Neural cell (in vitro differentiated cells): Measurements from ENCODE around the gene MMRN1. TPM values are rescaled to one million over a fixed set of nuclear protein-coding genes. Genes with fewer than 3 reads are reported as not detected.

Source experiments
- H2AFZ ChIP-seq: fragments of 200-600, 300-800 bp; sonication (generic), shearing (Covaris generic); 2 replicates; pipeline ENCODE4 v1.6.0; 2014; ENCODE audit warnings: low read depth, mild to moderate bottlenecking, antibody characterized with exemption, low read length, moderate library complexity
- H3F3A ChIP-seq: fragments of 200-600 bp; shearing (Covaris generic); 2 replicates; pipeline ENCODE4 v1.6.1; 2016; ENCODE audit warnings: mild to moderate bottlenecking, moderate library complexity, mixed read lengths, antibody characterized with exemption, low read length; ENCODE audit not compliant: insufficient read depth, poor library complexity, severe bottlenecking
- H3K27ac ChIP-seq: fragments of 200-600, 300-800 bp; sonication (generic), shearing (Covaris generic); 2 replicates; pipeline ENCODE4 v1.5.1; 2014; ENCODE audit warnings: mild to moderate bottlenecking, low read length, moderate library complexity
- H3K27me3 ChIP-seq: fragments of 300-800, 200-600 bp; sonication (generic), shearing (Covaris generic); 2 replicates; pipeline ENCODE4 v1.6.0; 2014; ENCODE audit warnings: mild to moderate bottlenecking, low read depth, low read length, moderate library complexity; ENCODE audit not compliant: insufficient read depth
- H3K36me3 ChIP-seq: fragments of 300-800, 200-600 bp; sonication (generic), shearing (Covaris generic); 2 replicates; pipeline ENCODE4 v1.5.1; 2014; ENCODE audit warnings: mild to moderate bottlenecking, antibody characterized with exemption, low read length, moderate library complexity; ENCODE audit not compliant: insufficient read depth
- H3K4me2 ChIP-seq: fragments of 300-800, 200-600 bp; sonication (generic), shearing (Covaris generic); 2 replicates; pipeline ENCODE4 v1.6.0; 2014; ENCODE audit warnings: mild to moderate bottlenecking, low read length
- H3K4me3 ChIP-seq: fragments of 300-800, 200-600 bp; sonication (generic), shearing (Covaris generic); 2 replicates; pipeline ENCODE4 v1.5.1; 2014; ENCODE audit warnings: mild to moderate bottlenecking, low read length, moderate library complexity
- H3K79me2 ChIP-seq: fragments of 200-600 bp; shearing (Covaris generic); replicated peaks from 2 replicates; pipeline ENCODE4 v1.6.0; 2014; ENCODE audit warnings: mild to moderate bottlenecking, low read length, moderate library complexity; ENCODE audit not compliant: insufficient read depth
- H3K9ac ChIP-seq: fragments of 300-800, 200-600 bp; sonication (generic), shearing (Covaris generic); 2 replicates; pipeline ENCODE4 v1.6.1; 2016; ENCODE audit warnings: mild to moderate bottlenecking, low read length, mixed read lengths
- H3K9me2 ChIP-seq: fragments of 200-600 bp; shearing (Covaris generic); 2 replicates; pipeline ENCODE4 v1.6.1; 2016; ENCODE audit warnings: mild to moderate bottlenecking, low read length, mixed read lengths; ENCODE audit not compliant: insufficient read depth
- H3K9me3 ChIP-seq: fragments of 200-600, 300-800 bp; sonication (generic), shearing (Covaris generic); 2 replicates; pipeline ENCODE4 v1.6.1; 2016; ENCODE audit warnings: mild to moderate bottlenecking, mixed run types, low read length, moderate library complexity, mixed read lengths
- H4K20me1 ChIP-seq: fragments of 200-600 bp; shearing (Covaris generic); 2 replicates; pipeline ENCODE4 v1.6.1; 2016; ENCODE audit warnings: mild to moderate bottlenecking, mixed run types; ENCODE audit not compliant: insufficient read depth
- EP300 ChIP-seq: fragments of 450-650 bp; conservative IDR thresholded peaks from 2 replicates; pipeline ENCODE4 v1.6.1; 2014; ENCODE audit warnings: antibody characterized with exemption, mild to moderate bottlenecking, moderate library complexity; ENCODE audit not compliant: poor library complexity, severe bottlenecking
- EZH2 ChIP-seq: fragments of 200-600, 300-800 bp; shearing (Covaris generic), sonication (generic); IDR thresholded peaks from 2 replicates; pipeline ENCODE4 v1.6.1; 2014; ENCODE audit warnings: antibody characterized with exemption, low read length, borderline replicate concordance, mild to moderate bottlenecking; ENCODE audit not compliant: insufficient read depth, poor library complexity, severe bottlenecking
- MXI1 ChIP-seq: fragments of 450-650 bp; conservative IDR thresholded peaks from 2 replicates; pipeline ENCODE4 v1.6.1; 2014; ENCODE audit warnings: antibody characterized with exemption, mild to moderate bottlenecking; ENCODE audit not compliant: poor library complexity, severe bottlenecking
- POLR2AphosphoS5 ChIP-seq: IDR thresholded peaks from 2 replicates; pipeline ENCODE4 v1.6.1; 2012
- RAD21 ChIP-seq: fragments of 450-650 bp; conservative IDR thresholded peaks from 2 replicates; pipeline ENCODE4 v1.6.1; 2014; ENCODE audit warnings: antibody characterized with exemption, mild to moderate bottlenecking, moderate library complexity
- SMC3 ChIP-seq: fragments of 450-650 bp; conservative IDR thresholded peaks from 2 replicates; pipeline ENCODE4 v1.6.1; 2014; ENCODE audit warnings: antibody characterized with exemption, mild to moderate bottlenecking, moderate library complexity; ENCODE audit not compliant: poor library complexity
- TAF1 ChIP-seq: IDR thresholded peaks from 2 replicates; pipeline ENCODE4 v1.6.1; 2012; ENCODE audit warnings: low read depth
- polyA plus RNA-seq: library from polyadenylated mRNA; depleted of rRNA; stranded (reverse); fragments of >200 nt; gene quantifications from 2 replicates; pipeline ENCODE4 v1.2.3, GENCODE V29; 2014
- TF ChIP-seq, protein P1 (sequence below): IDR thresholded peaks from 2 replicates; pipeline ENCODE4 v1.6.1; 2012; ENCODE audit warnings: borderline replicate concordance
- TF ChIP-seq, protein P2 (sequence below): fragments of 450-650 bp; IDR thresholded peaks from 2 replicates; pipeline ENCODE4 v1.5.1; 2014; ENCODE audit warnings: antibody characterized with exemption, mild to moderate bottlenecking, moderate library complexity; ENCODE audit not compliant: poor library complexity, severe bottlenecking

Gene MMRN1
- polyA plus RNA-seq, 1 donor from 2014 or later, result 2.2 TPM

DNA sequence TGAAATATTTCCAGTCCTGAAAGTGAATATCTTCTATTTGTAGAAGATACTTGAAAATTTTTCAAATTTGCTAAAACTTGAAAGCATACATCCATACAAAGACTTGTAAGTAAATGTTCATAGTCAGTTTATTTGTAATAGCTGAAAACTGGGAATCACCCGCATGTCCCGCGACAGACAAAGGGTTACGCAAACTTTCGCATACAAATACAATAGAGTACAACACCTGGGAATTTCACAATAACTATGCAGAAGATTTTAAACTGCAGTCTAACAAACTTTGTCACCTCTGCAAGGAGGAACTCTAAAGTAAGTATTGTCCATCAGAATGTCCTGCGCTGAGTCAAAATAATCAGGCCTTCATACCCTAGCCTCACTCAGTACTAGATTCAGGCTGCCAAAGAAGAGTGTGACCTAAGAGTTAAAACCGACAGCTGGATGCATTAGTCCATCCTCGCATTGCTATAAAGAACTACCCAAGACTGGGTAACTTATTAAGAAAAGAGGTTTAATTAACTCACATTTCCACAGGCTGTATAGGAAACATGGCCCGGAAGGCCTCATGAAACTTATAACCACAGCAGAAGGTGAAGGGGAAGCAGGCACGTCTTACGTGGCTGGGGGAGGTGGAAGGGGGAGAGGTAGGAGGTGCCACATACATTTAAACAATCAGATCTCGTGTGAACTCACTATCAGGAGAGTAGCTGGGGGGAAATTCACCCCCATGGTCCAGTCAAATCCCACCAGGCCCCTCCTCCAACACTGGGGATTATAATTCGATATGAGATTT, 60.4 kb downstream of the MMRN1 start:
- Histone ChIP-seq H4K20me1 (no peaks in the 10 kb centered on the region), H3K36me3 (no peaks in the 10 kb centered on the region), H3F3A (peaks cover 9% of the 10 kb centered on the region), H3K4me3 (no peak overlapping the region), H3K9me2 (no peaks in the 10 kb centered on the region), H3K4me2 (no peak overlapping the region), H3K9ac (no peak overlapping the region), H3K27ac (no peak overlapping the region), H3K79me2 (no peaks in the 10 kb centered on the region), H3K9me3 (no peaks in the 10 kb centered on the region), H3K27me3 (no peaks in the 10 kb centered on the region), H2AFZ (no peak overlapping the region)
- TF ChIP-seq POLR2AphosphoS5 (no peak), EP300 (no peak), MXI1 (no peak), EZH2 (no peak), TAF1 (no peak), RAD21 (no peak), SMC3 (no peak)
- TF ChIP-seq, protein P1, sequence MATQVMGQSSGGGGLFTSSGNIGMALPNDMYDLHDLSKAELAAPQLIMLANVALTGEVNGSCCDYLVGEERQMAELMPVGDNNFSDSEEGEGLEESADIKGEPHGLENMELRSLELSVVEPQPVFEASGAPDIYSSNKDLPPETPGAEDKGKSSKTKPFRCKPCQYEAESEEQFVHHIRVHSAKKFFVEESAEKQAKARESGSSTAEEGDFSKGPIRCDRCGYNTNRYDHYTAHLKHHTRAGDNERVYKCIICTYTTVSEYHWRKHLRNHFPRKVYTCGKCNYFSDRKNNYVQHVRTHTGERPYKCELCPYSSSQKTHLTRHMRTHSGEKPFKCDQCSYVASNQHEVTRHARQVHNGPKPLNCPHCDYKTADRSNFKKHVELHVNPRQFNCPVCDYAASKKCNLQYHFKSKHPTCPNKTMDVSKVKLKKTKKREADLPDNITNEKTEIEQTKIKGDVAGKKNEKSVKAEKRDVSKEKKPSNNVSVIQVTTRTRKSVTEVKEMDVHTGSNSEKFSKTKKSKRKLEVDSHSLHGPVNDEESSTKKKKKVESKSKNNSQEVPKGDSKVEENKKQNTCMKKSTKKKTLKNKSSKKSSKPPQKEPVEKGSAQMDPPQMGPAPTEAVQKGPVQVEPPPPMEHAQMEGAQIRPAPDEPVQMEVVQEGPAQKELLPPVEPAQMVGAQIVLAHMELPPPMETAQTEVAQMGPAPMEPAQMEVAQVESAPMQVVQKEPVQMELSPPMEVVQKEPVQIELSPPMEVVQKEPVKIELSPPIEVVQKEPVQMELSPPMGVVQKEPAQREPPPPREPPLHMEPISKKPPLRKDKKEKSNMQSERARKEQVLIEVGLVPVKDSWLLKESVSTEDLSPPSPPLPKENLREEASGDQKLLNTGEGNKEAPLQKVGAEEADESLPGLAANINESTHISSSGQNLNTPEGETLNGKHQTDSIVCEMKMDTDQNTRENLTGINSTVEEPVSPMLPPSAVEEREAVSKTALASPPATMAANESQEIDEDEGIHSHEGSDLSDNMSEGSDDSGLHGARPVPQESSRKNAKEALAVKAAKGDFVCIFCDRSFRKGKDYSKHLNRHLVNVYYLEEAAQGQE, result no peak
- TF ChIP-seq, protein P2, sequence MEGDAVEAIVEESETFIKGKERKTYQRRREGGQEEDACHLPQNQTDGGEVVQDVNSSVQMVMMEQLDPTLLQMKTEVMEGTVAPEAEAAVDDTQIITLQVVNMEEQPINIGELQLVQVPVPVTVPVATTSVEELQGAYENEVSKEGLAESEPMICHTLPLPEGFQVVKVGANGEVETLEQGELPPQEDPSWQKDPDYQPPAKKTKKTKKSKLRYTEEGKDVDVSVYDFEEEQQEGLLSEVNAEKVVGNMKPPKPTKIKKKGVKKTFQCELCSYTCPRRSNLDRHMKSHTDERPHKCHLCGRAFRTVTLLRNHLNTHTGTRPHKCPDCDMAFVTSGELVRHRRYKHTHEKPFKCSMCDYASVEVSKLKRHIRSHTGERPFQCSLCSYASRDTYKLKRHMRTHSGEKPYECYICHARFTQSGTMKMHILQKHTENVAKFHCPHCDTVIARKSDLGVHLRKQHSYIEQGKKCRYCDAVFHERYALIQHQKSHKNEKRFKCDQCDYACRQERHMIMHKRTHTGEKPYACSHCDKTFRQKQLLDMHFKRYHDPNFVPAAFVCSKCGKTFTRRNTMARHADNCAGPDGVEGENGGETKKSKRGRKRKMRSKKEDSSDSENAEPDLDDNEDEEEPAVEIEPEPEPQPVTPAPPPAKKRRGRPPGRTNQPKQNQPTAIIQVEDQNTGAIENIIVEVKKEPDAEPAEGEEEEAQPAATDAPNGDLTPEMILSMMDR, result no peak

DNA sequence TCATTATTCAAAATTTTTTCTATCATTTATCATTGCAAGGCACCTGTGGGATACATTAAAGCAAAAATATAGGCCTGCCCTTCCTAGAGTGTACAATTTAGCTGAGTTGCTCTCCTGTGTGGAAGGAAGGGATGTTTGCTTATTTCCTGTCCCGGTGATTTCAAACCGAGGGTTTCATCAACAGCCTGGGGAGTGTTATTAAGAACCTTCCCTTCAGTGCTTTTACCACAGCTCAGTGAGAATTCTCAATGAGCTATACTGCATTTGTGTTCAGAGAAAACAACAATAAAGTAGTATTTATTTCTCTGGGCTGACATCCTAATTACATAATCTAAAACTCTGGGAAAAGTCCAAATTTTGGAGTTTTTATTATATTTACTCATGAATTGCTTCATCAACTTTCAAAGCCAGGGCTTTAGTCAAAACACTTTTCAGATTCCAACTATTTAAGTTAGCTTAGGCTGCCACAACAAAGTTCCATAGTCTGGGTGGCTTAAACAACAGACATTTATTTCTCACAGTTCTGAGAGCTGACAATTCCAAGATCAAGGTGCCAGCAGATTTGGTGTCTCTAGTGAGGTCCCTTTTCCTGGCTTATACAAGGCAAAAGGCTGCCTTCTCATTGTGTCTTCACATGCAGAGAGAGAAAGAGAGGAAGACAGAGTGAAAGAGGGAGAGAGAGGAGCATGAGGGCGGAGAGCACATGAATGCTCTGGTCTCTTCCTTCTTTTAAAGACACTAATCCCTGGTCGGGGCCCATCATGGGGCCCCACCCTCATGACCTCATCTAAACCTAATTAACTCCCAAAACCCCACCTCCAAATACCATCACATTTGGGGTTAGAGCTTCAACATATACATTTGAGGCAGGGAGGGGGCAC, 62.6 kb downstream of the MMRN1 start:
- H3K4me2 ChIP-seq, result no peak overlapping the region
- H3K27me3 ChIP-seq, result no peaks in the 10 kb centered on the region
- no peaks in the 10 kb centered on the region for H4K20me1 ChIP-seq
- no peaks in the 10 kb centered on the region for H3K36me3 ChIP-seq
- no peaks in the 10 kb centered on the region for H3K9me2 ChIP-seq
- H3K9ac ChIP-seq, result no peak overlapping the region
- H3K4me3 ChIP-seq, result no peak overlapping the region
- TF ChIP-seq POLR2AphosphoS5, result no peak
- H3F3A ChIP-seq, result no peaks in the 10 kb centered on the region
- H3K79me2 ChIP-seq, result no peaks in the 10 kb centered on the region
- H3K9me3 ChIP-seq, result no peaks in the 10 kb centered on the region
- H3K27ac ChIP-seq, result no peak overlapping the region
- H2AFZ ChIP-seq, result no peak overlapping the region
